Endothelial cell of umbilical vein (primary cell): ENCODE measurements around the gene REEP2. TPM values are rescaled to one million over a fixed set of nuclear protein-coding genes. Genes with fewer than 3 reads are reported as not detected.

Experiments used
- BruUV-seq: library from RNA; stranded (reverse); fragments of 400-500 nt; replicated peaks from 2 replicates; lab custom pipeline; 2021; lab: Mats Ljungman, UMichigan
- CTCF ChIA-PET: fragments of 300-600, 350-600 bp; sonication (Branson Sonifier 250); formaldehyde crosslinking; loops from one replicate; lab custom pipeline; 2021; ENCODE audit warnings: antibody characterized with exemption, inconsistent platforms; lab: Charles Lee
- POLR2A ChIA-PET: fragments of 300-600, 350-600 bp; sonication (Branson Sonifier 250); formaldehyde crosslinking; loops from one replicate; lab custom pipeline; 2021; ENCODE audit warnings: antibody characterized with exemption, inconsistent platforms; lab: Charles Lee
- DNase-seq: peaks from one replicate; pipeline ENCODE4 v3.0.0-alpha.2; 2011; ENCODE audit warnings: low read depth, low spot score
- FAIRE-seq: peaks from 2 replicates; lab custom pipeline; 2011; peaks lifted over from hg19 to GRCh38; lab: Jason Lieb, UNC
- H2AFZ ChIP-seq: 2 replicates; pipeline ENCODE4 v1.6.0; 2012; ENCODE audit warnings: low read depth, low read length, control low read depth, inconsistent platforms
- H3K27ac ChIP-seq: 2 replicates; pipeline ENCODE4 v1.5.1; 2011; ENCODE audit warnings: low read depth, mild to moderate bottlenecking, control low read depth, low read length, moderate library complexity; ENCODE audit not compliant: insufficient read depth
- H3K27me3 ChIP-seq, 2 experiments: 2 replicates each; pipeline versions ENCODE4 v1.6.0 to v1.6.1; 2011; ENCODE audit warnings: low read length in 2 of 2, mixed read lengths in 1 of 2; ENCODE audit not compliant: control insufficient read depth in 2 of 2, insufficient read depth in 2 of 2
- H3K36me3 ChIP-seq, 2 experiments: 2 replicates in 1 of 2; 3 replicates in 1 of 2; pipeline ENCODE4 v1.5.1; 2011; ENCODE audit warnings: low read length in 2 of 2, mild to moderate bottlenecking in 1 of 2, moderate library complexity in 1 of 2; ENCODE audit not compliant: control insufficient read depth in 2 of 2, insufficient read depth in 2 of 2; ENCODE audit errors: extremely low read depth in 1 of 2
- H3K4me1 ChIP-seq: 3 replicates; pipeline ENCODE4 v1.5.1; 2011; ENCODE audit warnings: mild to moderate bottlenecking, low read length; ENCODE audit not compliant: control insufficient read depth, insufficient read depth; ENCODE audit errors: extremely low read depth
- H3K4me2 ChIP-seq: 2 replicates; pipeline ENCODE4 v1.6.1; 2011; ENCODE audit warnings: low read length, control low read depth, mixed read lengths; ENCODE audit not compliant: insufficient read depth
- H3K4me3 ChIP-seq, 3 experiments: fragments of 200-600 bp in 1 of 3; sonication (generic), shearing (Covaris generic) in 1 of 3; replicated peaks in 1 of 3; 2 replicates each; pipeline ENCODE4 v1.5.1; 2011 to 2016; ENCODE audit warnings: control low read depth in 3 of 3, low read length in 3 of 3, mild to moderate bottlenecking in 2 of 3, inconsistent platforms in 1 of 3, low read depth in 1 of 3, moderate library complexity in 1 of 3; ENCODE audit not compliant: insufficient read depth in 1 of 3
- H3K79me2 ChIP-seq: 2 replicates; pipeline ENCODE4 v1.6.0; 2012; ENCODE audit warnings: low read length, inconsistent platforms; ENCODE audit not compliant: control insufficient read depth, insufficient read depth
- H3K9ac ChIP-seq: replicated peaks from 2 replicates; pipeline ENCODE3; 2011; ENCODE audit warnings: low read length, control low read depth; ENCODE audit not compliant: insufficient read depth; ENCODE audit errors: extremely low read depth
- H3K9me1 ChIP-seq: replicated peaks from 3 replicates; pipeline ENCODE4 v1.6.0; 2011; ENCODE audit warnings: mild to moderate bottlenecking, low read length; ENCODE audit not compliant: control insufficient read depth, insufficient read depth; ENCODE audit errors: extremely low read depth
- H3K9me3 ChIP-seq: replicated peaks from 2 replicates; pipeline ENCODE4 v1.5.1; 2012; ENCODE audit warnings: low read length, inconsistent platforms; ENCODE audit not compliant: control insufficient read depth, insufficient read depth
- H4K20me1 ChIP-seq: replicated peaks from 2 replicates; pipeline ENCODE3; 2011; ENCODE audit warnings: mild to moderate bottlenecking, low read length; ENCODE audit not compliant: control insufficient read depth, insufficient read depth; ENCODE audit errors: extremely low read depth
- EZH2 ChIP-seq: IDR thresholded peaks from 2 replicates; pipeline ENCODE4 v1.6.1; 2012; ENCODE audit warnings: borderline replicate concordance, low read depth, mild to moderate bottlenecking, moderate library complexity, low read length, inconsistent platforms; ENCODE audit not compliant: severe bottlenecking
- GATA2 ChIP-seq: IDR thresholded peaks from 2 replicates; pipeline ENCODE4 v1.7.0; 2011; ENCODE audit warnings: low read depth, mild to moderate bottlenecking, moderate library complexity, mixed read lengths, low read length; ENCODE audit not compliant: insufficient read length, insufficient read depth
- JUN ChIP-seq: IDR thresholded peaks from 2 replicates; pipeline ENCODE4 v1.6.1; 2011; ENCODE audit warnings: borderline replicate concordance, low read depth; ENCODE audit not compliant: insufficient read length, insufficient read depth
- POLR2A ChIP-seq: IDR thresholded peaks from 2 replicates; pipeline ENCODE4 v1.6.1; 2012; ENCODE audit warnings: low read depth, mild to moderate bottlenecking, control low read depth, low read length
- POLR2AphosphoS5 ChIP-seq: IDR thresholded peaks from 2 replicates; pipeline ENCODE4 v1.6.1; 2012; ENCODE audit warnings: low read depth, mild to moderate bottlenecking, control low read depth, low read length, moderate library complexity; ENCODE audit not compliant: insufficient read depth
- dilution Hi-C: fragments of 300-500 bp; cut with MboI; formaldehyde crosslinking; loops from one replicate; pipeline ENCODE4 v1.15.0; 2019; ENCODE audit warnings: low sequenced_read_pairs; ENCODE audit not compliant: extremely low pct_ligation_motif_present
- intact Hi-C: fragments of 100-400 bp; cut with micrococcal nuclease; formaldehyde crosslinking; loops from one replicate; pipeline ENCODE4 v1.10.0; 2022
- polyA plus RNA-seq, 4 experiments: library from polyadenylated mRNA; depleted of rRNA in 3 of 4; stranded (reverse) in 3 of 4; unstranded in 1 of 4; fragments of >200 nt; gene quantifications; 2 replicates each; pipeline versions ENCODE4 v1.2.1 to v1.2.3, GENCODE V29; 2011 to 2012; ENCODE audit warnings: missing spikeins in 1 of 4
- total RNA-seq: library from RNA; stranded (reverse); gene quantifications from 2 replicates; pipeline ENCODE4 v1.2.3, GENCODE V29; 2021
- TF ChIP-seq, protein P1 (sequence below), 2 donors: IDR thresholded peaks; 1 replicate in 1 of 2; 2 replicates in 1 of 2; pipeline ENCODE4 v1.5.1; 2011; ENCODE audit warnings: low read length in 2 of 2, mild to moderate bottlenecking in 2 of 2, moderate library complexity in 2 of 2, control low read depth in 1 of 2, inconsistent platforms in 1 of 2, low read depth in 1 of 2; ENCODE audit not compliant: insufficient read depth in 1 of 2; ENCODE audit errors: extremely low read depth in 1 of 2
- TF ChIP-seq, protein P2 (sequence below): IDR thresholded peaks from 2 replicates; pipeline ENCODE4 v1.6.1; 2011; ENCODE audit not compliant: insufficient read depth, insufficient read length

REEP2 gene
- total and polyA plus RNA-seq, 2 donors (not counting 3 experiments of a cell fraction or from before 2014, with no cell fraction given): 4.0 to 4.8 TPM

DNA sequence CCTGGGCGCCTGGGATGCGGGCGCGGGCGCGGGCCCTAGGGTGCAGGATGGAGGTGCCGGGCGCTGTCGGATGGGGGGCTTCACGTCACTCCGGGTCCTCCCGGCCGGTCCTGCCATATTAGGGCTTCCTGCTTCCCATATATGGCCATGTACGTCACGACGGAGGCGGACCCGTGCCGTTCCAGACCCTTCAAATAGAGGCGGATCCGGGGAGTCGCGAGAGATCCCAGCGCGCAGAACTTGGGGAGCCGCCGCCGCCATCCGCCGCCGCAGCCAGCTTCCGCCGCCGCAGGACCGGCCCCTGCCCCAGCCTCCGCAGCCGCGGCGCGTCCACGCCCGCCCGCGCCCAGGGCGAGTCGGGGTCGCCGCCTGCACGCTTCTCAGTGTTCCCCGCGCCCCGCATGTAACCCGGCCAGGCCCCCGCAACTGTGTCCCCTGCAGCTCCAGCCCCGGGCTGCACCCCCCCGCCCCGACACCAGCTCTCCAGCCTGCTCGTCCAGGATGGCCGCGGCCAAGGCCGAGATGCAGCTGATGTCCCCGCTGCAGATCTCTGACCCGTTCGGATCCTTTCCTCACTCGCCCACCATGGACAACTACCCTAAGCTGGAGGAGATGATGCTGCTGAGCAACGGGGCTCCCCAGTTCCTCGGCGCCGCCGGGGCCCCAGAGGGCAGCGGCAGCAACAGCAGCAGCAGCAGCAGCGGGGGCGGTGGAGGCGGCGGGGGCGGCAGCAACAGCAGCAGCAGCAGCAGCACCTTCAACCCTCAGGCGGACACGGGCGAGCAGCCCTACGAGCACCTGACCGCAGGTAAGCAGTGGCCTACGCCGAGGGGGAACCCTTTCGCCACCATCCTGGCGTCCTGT, 26.6 kb downstream of the REEP2 start, which contains the start of gene EGR1:
Gene EGR1, plus strand, starts transcription at position 219 of the 864 bp plus-strand sequence. Its CDS starts 283 bp downstream, at position 502.
- BruUV-seq: TSS peak; percentile 37
- Histone ChIP-seq H2AFZ (peak within 1 kb of the TSS; percentile 92), H3K27ac (peak within 1 kb of the TSS; percentile 90), H3K4me2 (peak within 1 kb of the TSS; percentile 93), H4K20me1 (no peaks in the 10 kb centered on the region), H3K79me2 (peaks cover 5% of the 10 kb centered on the region), H3K9me3 (no peaks in the 10 kb centered on the region), H3K9ac (peak within 1 kb of the TSS; percentile 88), H3K4me3 (peak within 1 kb of the TSS; percentile 62 to 84 (median 69)), H3K27me3 (no peaks in the 10 kb centered on the region), H3K36me3 (peaks cover 0 to 3% of the 10 kb centered on the region in 2 experiments), H3K4me1 (peaks cover 16% of the 10 kb centered on the region), H3K9me1 (no peaks in the 10 kb centered on the region)
- TF ChIP-seq, protein P1, sequence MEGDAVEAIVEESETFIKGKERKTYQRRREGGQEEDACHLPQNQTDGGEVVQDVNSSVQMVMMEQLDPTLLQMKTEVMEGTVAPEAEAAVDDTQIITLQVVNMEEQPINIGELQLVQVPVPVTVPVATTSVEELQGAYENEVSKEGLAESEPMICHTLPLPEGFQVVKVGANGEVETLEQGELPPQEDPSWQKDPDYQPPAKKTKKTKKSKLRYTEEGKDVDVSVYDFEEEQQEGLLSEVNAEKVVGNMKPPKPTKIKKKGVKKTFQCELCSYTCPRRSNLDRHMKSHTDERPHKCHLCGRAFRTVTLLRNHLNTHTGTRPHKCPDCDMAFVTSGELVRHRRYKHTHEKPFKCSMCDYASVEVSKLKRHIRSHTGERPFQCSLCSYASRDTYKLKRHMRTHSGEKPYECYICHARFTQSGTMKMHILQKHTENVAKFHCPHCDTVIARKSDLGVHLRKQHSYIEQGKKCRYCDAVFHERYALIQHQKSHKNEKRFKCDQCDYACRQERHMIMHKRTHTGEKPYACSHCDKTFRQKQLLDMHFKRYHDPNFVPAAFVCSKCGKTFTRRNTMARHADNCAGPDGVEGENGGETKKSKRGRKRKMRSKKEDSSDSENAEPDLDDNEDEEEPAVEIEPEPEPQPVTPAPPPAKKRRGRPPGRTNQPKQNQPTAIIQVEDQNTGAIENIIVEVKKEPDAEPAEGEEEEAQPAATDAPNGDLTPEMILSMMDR (IDR thresholded peaks at IDR 0.05; ENCODE audit: extremely low read depth in 1 of 2, insufficient read depth in 1 of 2, low read depth in 1 of 2, low read length in 2 of 2): peak in 1 of 2 donors; percentile 16
- TF ChIP-seq EZH2: no peak
- TF ChIP-seq GATA2: no peak
- peak; percentile 61 for TF ChIP-seq POLR2A
- TF ChIP-seq POLR2AphosphoS5: peak; percentile 63
- TF ChIP-seq, protein P2, sequence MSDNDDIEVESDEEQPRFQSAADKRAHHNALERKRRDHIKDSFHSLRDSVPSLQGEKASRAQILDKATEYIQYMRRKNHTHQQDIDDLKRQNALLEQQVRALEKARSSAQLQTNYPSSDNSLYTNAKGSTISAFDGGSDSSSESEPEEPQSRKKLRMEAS: no peak
- no peak for TF ChIP-seq JUN
- CTCF ChIA-PET: interaction anchor here (1.1 to 5.0 kb wide), 8 partner anchors 8 to 38 kb away, joined by 4 to 70 read pairs (median 10); no protein-coding TSS in a partner anchor
- dilution Hi-C loops: no loop called here
- DNase-seq (peak; percentile 24), FAIRE-seq (peak; percentile 49)
- intact Hi-C loops: loop anchor here (1.0 kb wide), 2 partner anchors 27 to 78 kb away; partner anchors contain the start of gene ETF1
- POLR2A ChIA-PET: interaction anchor here (0.7 to 1.6 kb wide), 4 partner anchors 24 to 78 kb away, joined by 3 to 6 read pairs (median 4); partner anchors contain the start of gene ETF1
